ENCODE measurements around the gene KRTAP5-10. TPM values are rescaled to one million over a fixed set of nuclear protein-coding genes. Genes with fewer than 3 reads are reported as not detected.
A peak's percentile ranks its signal among the peaks of the same experiment; 100 is the strongest.
"Not testable (repeated sequence)": the region's sequence is repeated elsewhere in the genome, so short reads cannot be mapped to it uniquely, and the experiment has no call there.

Gene KRTAP5-10
- total RNA-seq, 2 donors from 2014 or later, result not detected

DNA sequence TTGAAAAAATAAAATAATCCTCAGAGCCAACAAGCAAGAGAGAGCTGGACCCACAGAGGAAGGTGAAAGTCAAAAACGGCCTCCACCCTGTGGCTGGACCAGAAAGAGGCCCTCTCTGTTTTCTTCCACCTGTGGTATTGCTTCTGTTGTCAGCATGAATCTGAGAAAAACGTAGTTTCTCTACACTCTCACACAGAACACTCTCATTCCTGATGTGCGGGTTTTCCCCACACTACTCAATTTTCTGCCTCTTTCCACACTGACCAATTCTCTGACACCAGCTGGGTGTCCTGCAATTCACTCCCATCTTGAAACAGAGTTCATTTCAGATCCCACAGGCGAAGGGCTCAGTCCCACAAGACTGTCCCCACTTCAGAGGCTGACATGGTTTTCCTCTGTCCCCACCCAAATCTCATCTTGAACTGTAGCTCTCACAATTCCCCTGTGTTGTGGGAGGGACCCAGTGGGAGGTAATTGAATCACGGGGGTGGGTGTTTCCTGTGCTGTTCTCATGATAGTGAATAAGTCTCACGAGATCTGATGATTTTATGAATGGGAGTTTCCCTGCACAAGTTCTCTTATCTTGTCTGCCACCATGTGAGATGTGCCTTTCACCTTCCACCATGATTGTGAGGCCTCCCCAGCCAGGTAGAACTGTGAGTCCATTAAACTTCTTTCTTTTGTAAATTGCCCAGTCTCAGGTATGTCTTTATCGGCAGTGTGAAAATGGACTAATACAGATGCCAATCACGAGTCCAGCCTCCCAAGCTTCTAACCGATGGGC lies 24.6 kb upstream of the KRTAP5-10 start:
- intact Hi-C loops (cut with DNase I); DNase-seq (ENCODE audit: low spot score): not testable (repeated sequence)

DNA sequence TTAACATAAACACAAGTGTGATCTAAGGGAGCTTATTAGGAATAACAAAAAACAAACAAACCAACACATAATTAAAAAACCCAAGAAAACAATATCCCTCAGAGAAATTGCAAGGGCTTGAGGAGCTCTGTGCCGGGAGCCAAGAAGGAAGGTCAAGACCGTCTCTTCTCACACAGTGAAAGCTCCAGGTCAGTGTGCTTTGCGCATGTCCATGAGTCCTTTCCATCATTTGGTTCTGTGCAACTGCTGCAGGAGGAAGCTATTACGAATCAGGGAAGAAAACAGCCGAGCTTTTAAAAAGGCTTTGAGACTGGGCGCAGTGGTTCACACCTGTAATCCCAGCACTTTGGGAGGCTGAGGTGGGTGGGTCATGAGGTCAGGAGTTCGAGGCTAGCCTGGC lies 23.0 kb upstream of the KRTAP5-10 start:
- intact Hi-C loops (cut with DNase I), result no loop called here

DNA sequence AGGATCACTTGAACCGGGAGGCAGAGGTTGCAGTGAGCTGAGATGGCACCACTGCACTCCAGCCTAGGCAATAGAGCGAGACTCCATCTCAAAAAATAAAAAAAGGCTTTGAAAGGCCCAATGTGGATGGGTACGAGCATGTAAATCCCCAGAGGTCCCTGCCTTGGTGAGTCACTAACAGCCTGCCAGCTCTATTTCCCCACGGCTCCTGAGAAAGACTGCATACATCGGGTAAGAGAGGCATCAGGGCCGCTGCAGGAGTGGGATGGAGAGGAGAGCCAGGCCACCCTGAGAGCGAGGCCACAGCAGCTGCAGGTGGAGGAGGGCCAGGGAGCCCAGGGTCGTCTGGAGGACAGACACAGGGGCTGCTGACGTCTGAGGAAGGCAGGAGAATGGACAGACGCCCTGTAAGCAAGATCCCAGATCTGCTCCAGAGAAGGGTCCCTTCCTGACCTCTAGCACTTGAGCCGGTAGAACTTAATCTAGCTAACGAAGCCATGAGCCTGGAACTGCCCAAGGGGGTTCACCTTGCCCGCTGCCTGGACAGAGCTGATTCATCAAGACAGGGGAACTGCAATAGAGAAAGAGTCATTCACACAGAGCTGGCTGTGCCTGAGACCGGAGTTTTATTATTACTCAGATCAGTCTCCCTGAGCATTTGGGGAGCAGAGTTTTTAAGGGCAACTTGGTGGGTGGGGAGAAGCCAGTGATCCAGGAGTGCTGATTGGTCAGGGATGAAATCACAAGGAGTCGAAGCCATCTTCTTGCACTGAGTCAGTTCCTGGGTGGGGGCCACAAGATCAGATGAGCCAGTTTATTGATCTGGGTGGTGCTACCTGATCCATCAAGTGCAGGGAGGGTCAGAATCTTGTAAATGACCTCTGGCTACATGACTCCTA lies 22.2 kb upstream of the KRTAP5-10 start:
- DNase-seq (ENCODE audit: low spot score), result no peak
- intact Hi-C loops (cut with DNase I), result no loop called here

More for the DNA sequence above, 23.0 kb upstream of the KRTAP5-10 start:
- DNase-seq (ENCODE audit: low spot score), result no peak

DNA sequence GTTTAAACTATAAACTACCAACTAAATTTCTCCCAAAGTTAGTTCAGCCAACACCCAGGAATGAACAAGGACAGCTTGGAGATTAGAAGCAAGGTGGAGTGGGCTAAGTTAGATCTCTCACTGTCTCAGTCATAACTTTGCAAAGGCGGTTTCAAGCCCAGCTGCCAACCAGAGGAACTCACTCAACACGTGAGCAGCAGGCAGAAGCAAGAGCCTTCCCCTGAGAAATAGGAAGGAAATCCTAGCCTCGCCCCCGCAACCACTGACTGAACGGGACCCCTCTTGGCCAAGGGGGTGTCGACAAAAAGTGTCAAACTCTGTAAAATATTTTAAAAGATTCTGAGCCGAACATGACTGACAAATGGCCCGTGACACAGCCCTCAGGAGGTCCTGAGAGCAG lies 21.5 kb upstream of the KRTAP5-10 start:
- intact Hi-C loops (cut with DNase I), result no loop called here
- no peak for DNase-seq (ENCODE audit: low spot score)

DNA sequence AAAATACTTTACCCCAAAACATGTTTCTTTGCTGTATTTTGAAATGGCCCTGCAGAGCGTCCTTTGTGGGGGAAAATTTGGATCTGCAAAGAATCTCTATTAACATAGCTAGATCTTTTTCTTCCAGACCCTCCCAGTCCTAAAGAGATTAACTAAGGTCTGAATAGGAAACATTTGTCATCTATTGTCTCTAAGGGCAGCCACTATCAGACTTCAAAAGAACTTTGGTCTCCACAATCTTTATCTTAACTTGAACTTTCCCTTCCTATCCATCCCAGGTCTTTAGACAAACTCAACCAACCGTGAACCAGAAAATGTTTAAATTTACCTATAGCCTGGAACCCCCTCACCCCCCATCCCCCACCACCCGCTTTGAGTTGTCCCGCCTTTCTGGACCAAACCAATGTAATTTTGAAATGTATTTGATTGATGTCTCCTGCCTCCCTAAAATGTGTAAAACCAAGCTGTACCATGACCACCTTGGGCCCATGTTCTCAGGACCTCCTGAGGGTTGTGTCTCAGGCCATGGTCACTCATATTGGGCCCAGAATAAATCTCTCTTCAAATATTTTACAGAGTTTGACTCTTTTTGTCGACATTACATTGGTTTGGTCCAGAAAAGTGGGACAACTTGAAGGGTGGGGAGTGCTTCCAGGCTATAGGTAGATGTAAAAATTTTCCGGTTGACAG lies 20.7 kb upstream of the KRTAP5-10 start:
- intact Hi-C loops (cut with DNase I), result no loop called here
- DNase-seq (ENCODE audit: low spot score), result no peak

DNA sequence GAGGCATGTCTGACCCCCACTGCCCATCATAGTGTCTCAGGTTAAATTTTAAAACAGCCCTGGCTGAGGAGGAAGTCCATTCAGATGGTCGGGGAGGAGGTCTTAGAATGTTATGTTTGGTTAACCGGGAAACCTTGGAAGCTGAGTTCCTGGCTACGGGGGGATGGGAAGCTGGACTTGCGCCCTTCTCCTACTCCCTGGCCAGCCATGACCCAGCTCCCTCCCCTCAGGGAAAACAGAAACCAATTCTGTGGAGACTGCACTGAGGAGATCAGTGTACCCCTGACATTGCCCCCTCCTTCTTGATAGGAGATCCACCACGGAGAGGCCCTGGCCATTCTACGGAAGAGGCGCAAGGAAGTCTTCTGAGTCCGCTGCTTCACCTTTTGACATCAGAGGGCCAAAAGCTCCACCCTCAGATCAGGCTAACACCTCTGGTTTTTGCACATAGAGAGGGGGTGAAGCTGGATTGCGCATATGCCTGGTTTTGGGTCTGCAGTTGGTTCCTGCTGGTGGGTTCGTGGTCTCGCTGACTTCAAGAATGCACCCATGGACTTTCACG lies 19.9 kb upstream of the KRTAP5-10 start:
- intact Hi-C loops (cut with DNase I), result no loop called here
- DNase-seq (ENCODE audit: low spot score), result no peak

DNA sequence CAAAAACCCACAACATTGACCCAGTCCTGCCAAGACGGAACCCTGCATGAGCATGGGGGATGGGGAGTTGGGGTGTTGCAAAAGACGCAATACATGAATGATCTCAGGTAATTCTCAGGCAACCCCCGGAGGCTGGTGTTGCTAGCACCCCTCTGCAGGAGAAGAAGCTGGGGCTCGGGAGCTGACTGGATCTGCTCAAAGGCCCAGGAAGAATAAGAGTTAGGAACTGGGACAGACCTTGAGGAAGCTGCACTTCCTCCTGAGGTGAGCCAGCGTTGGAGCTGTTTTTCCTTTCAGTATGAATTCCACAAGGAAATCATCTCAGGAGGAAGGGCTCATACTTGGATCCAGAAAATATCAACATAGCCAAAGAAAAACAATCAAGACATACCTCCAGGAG lies 17.2 kb upstream of the KRTAP5-10 start, which contains the start of gene KRTAP5-9:
Gene KRTAP5-9, plus strand, starts transcription at position 301 of the 400 bp plus-strand sequence. CDS start 238 bp downstream, outside the sequence.
- DNase-seq (ENCODE audit: low spot score), result no peak
- intact Hi-C loops (cut with DNase I), result no loop called here

DNA sequence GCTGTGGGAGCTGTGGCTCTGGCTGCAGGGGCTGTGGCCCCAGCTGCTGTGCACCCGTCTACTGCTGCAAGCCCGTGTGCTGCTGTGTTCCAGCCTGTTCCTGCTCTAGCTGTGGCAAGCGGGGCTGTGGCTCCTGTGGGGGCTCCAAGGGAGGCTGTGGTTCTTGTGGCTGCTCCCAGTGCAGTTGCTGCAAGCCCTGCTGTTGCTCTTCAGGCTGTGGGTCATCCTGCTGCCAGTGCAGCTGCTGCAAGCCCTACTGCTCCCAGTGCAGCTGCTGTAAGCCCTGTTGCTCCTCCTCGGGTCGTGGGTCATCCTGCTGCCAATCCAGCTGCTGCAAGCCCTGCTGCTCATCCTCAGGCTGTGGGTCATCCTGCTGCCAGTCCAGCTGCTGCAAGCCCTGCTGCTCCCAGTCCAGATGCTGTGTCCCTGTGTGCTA lies 16.6 kb upstream of the KRTAP5-10 start:
- no peak for DNase-seq (ENCODE audit: low spot score)

DNA sequence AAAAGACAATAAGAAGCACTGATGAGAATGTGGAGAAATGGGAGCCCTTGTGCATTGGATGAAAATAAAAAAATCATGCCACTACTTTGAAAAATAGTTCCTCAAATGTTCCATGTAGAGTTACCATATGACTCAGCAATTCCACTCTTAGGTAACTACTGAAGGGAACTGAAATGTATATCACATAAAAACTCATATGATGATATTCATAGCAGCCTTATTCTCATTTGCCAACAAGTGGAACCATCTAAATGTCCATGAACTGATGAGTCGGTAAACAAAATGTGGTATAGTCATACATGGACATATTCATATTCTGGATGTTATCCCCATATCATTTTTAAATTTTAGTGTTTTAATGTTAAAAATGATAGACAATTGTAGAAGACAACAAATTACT lies 13.7 kb upstream of the KRTAP5-10 start:
- intact Hi-C loops (cut with DNase I), result no loop called here
- DNase-seq (ENCODE audit: low spot score), result no peak

More for the DNA sequence above, 16.6 kb upstream of the KRTAP5-10 start:
- intact Hi-C loops (cut with DNase I), result no loop called here

DNA sequence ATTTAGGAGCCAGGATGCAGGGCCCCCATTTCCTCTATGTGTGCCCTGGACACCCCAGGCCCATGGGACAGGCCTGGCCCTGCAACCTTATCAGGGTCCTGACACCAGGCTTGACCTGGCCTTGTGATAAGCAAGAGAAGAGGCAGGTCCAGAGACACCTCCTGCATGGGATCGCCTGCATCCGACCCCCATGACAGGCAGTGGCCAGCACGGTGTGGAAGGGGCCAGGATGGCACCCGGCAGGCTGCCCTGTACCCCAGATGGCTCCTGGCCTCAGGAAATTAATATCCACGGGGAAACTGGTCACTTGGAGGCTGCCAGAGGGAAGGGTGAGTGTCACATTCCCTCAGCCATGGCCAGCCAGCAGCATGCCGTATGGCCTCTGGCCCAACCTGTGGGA lies 10.4 kb upstream of the KRTAP5-10 start:
- intact Hi-C loops (cut with DNase I), result no loop called here
- DNase-seq (ENCODE audit: low spot score), result peak; percentile 50

DNA sequence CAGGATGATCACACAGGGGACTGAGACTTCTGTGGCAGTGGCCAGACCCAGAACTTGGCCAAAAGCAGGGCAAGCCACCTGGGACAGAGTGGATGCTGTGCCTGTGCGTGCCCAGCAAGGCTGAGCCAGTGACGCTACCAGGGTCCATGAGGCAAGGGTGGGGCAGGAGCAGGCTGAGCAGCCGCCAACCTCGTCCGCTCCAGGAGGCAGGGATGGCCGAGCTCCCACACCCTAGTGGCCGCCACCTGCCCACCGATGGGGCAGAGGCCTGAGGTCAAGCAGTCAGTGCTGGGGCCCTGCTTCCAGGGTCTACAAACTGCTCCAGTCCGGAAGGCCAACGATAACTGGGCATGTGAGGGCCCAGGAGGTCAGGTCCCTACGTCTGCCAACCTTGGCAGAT lies 9.9 kb upstream of the KRTAP5-10 start:
- DNase-seq (ENCODE audit: low spot score), result peak; percentile 62
- intact Hi-C loops (cut with DNase I), result no loop called here

DNA sequence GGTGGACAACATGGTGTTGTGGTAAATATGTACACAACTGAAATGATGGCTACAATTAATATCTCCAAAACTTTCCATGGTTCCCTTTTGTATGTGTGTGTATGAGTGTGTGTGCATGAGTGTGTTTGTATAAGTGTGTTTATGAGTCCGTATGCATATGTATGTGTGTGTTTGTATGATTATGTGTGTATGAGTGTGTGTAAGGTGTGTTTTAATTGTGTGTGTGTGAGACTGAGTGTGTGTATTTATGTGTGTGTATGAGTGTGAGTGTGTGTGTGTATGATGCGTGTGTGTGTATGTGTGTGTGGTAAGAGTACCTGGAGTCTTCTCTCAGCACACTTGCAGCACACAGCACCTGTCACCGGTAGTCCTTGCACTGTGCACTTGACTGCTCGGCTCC lies 9.3 kb upstream of the KRTAP5-10 start:
- intact Hi-C loops (cut with DNase I), result no loop called here
- DNase-seq (ENCODE audit: low spot score), result no peak

DNA sequence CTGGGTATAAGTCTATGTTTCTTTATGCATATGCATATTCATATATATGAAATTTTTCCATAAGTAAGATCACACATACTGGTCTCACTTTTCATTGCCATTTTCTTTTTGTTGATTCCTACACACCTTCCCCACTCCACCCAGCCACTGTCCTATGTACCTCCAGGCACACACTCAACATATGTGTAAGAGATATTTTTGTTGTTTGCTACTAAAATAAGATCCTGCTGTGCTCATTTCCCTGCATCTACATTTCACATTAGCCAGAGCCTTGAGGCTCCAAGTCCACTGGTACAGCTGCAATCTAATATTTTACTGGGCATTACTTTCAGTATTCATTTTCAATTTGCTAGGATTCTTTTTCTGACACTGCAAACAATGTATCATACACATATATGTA lies 8.1 kb upstream of the KRTAP5-10 start:
- no peak for DNase-seq (ENCODE audit: low spot score)
- intact Hi-C loops (cut with DNase I), result no loop called here

DNA sequence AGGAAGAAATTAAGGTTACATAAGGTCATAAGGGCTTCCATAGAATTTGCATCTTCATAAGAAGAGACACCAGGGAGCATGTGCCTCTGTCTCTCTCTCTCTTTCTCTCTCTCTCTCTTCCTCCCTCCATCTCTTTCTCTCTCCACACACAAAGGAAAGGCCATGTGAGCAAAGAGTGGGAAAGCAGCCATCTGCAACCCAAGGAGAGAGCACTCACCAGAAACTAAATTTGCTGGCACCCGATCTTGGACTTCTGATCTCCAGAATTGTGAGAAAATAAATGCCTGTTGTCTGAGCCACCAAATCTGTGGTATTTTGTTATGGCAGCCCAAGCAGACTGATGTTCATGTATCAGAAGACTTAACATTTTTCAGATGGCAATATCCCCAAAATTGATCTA lies 6.4 kb upstream of the KRTAP5-10 start:
- intact Hi-C loops (cut with DNase I), result no loop called here
- no peak for DNase-seq (ENCODE audit: low spot score)

DNA sequence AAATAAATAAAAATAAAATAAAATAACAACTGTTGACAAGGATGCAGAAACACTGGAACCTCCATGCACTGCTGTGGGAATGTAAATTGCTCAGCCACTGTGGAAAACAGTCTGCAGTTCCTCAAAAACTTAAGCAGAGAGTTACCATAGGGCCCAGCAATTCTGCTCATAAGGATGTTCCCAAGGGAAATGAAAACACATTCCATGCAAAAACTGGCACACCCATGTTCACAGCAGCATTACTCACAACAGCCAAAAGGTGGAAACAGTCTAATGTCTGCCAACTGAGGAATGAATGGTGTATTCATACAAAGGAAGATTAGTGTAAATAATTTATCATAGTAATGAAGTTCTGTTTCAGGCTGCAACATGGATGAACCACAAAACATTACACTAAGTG lies 3.2 kb upstream of the KRTAP5-10 start:
- DNase-seq (ENCODE audit: low spot score), result no peak

DNA sequence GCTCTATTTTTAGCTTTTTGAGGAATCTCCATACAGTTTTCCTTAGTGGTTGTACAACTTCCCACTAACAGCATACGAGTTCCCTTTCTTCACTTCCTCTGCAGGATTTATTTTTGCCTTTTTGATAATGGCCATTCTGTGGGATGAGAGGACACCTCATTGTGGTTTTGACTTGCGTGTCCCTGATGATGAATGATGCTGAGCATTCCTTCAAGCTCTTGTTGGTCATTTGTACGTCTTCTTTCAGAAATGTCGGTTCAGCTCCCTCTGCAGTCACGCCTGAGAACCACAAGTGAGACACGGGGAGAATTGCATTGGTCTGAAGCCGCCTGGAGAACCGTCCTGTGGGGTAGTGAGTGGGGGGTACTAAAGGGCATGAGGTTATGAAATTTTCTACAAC lies 2.0 kb upstream of the KRTAP5-10 start:
- DNase-seq (ENCODE audit: low spot score), result peak; percentile 38
- intact Hi-C loops (cut with DNase I), result no loop called here

More for the DNA sequence above, 3.2 kb upstream of the KRTAP5-10 start:
- intact Hi-C loops (cut with DNase I), result no loop called here

DNA sequence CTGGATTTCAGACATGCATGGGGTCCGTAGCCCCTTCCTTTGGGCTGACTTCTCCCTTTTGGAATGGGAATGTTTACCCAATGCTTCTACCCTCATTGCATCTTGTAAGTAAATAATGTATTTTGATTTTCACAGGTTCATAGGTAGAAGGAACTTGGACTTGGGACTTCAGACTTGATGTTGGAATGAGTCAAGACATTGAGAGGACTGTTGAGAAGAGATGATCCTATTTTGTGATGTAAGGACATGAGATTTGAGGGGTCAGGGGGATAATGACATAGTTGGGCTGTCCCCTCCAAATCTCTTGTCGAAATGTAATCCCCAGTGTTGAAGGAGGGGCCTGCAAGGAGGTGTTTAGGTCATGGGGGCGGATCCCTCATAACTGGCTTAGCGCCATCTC lies 933 bp upstream of the KRTAP5-10 start:
- intact Hi-C loops (cut with DNase I), result no loop called here

DNA sequence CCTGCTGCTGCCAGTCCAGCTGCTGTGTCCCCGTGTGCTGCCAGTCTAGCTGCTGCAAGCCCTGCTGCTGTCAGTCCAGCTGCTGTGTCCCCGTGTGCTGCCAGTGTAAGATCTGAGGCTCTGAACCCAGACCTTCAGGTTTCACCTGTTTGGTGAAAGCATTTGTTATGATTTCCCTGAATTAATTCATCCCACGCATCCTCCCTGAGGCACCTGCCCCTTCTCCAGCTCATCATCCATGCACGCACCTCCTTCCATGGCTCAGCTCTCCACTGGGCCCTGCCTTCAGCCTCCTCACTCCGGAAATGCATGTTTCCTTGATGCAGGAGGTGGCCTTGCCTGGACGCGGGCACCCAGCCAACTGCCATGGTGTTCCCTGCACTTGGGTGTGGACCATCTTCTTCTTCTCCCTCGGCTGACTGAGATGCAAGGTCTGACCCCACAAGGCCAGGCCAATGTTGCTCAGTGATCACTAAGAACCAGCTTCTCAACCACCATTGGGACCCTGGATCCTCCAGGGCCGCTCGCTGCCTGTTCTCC lies 788 bp downstream of the KRTAP5-10 start:
- intact Hi-C loops (cut with DNase I), result no loop called here

More for the DNA sequence above, 933 bp upstream of the KRTAP5-10 start:
- DNase-seq (ENCODE audit: low spot score), result no peak

More for the DNA sequence above, 788 bp downstream of the KRTAP5-10 start:
- peak; percentile 74 for DNase-seq (ENCODE audit: low spot score)

Data from posterior vena cava (tissue), 2 donors.